ENCODE measurements around the gene ADD1. TPM values are rescaled to one million over a fixed set of nuclear protein-coding genes. Genes with fewer than 3 reads are reported as not detected.
A peak's percentile ranks its signal among the peaks of the same experiment; 100 is the strongest.

The ADD1 gene
- total RNA-seq, 2 experiments from 2014 or later = 136 TPM

- no peak for DNase-seq
- H3K4me1 Mint-ChIP-seq = peaks cover 49% of the 10 kb centered on the region
- peak overlapping the region; percentile 0 for H3K27ac Mint-ChIP-seq
- H3K9me3 Mint-ChIP-seq = no peaks in the 10 kb centered on the region
- H3K27me3 Mint-ChIP-seq = no peaks in the 10 kb centered on the region
- H3K4me3 Mint-ChIP-seq = peak overlapping the region; percentile 94
- H3K36me3 Mint-ChIP-seq = peaks cover 37% of the 10 kb centered on the region
Measured at GRCh38 chr4:2813446-2814405, 29.9 kb upstream of the ADD1 start.

DNA sequence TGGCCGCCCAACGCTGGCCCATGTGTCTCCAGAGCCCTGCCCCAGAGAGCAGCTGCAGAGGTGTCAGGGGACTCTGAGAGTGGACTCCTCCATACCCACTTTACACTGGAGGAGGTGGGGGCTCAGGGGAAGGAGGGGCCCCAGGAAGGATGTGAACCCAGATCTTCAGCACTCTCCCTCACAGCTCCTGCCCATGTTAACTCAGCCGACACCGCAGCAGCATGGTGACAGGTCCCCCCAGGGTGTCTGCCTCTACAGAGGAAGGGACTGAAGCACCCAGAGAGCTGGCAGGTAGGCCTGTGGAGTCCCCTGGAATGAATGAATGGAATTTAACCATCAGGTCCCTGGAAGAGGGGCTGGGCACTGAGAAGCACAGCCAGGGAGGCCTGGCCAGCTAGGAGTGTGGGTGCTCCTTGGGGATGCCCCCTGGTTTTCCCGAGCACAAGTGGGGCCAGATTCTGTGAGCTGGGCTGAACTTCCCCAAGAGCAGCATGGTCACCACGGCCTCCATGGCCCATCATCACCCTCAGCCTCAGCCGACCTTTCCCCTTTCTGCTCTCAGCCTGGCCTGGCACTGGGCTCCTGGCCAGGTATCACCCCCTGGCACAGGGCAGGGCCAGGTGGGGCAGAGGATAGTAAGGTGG, 28.9 kb upstream of the ADD1 start:
- Mint-ChIP-seq H3K36me3 (peaks cover 41% of the 10 kb centered on the region), H3K4me3 (peak overlapping the region; percentile 94), H3K9me3 (no peaks in the 10 kb centered on the region), H3K27me3 (no peaks in the 10 kb centered on the region), H3K4me1 (peaks cover 51% of the 10 kb centered on the region), H3K27ac (no peak overlapping the region)
- no peak for DNase-seq

GRCh38 chr4:2816401-2816954, 27.2 kb upstream of the ADD1 start:
- Mint-ChIP-seq H3K27ac (no peak overlapping the region), H3K4me1 (peaks cover 46% of the 10 kb centered on the region), H3K9me3 (no peaks in the 10 kb centered on the region), H3K27me3 (no peaks in the 10 kb centered on the region), H3K36me3 (peaks cover 45% of the 10 kb centered on the region), H3K4me3 (peak overlapping the region; percentile 62)
- no peak for DNase-seq

DNA sequence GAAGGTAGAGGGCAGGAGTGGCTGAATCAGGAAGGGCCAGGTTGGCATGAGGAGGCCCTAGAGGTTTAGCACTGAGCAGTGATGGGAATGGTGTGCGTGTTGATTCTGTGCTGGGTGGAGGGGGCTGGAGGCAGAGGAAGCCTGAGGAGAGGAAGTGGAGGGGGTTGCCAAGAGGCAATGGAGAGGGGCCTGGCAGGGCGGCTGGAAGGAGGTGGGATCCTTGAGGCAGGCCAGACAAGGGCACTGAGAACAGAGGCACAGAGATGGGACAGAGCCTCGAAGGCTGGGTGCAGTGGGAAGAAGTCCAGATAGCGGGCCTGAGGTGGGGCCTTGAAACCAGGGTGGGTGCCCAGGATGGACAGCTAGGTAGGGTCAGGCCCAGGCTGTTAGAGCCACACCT, 26.5 kb upstream of the ADD1 start:
- no peak for DNase-seq
- H3K9me3 Mint-ChIP-seq = no peaks in the 10 kb centered on the region
- H3K36me3 Mint-ChIP-seq = peaks cover 42% of the 10 kb centered on the region
- no peaks in the 10 kb centered on the region for H3K27me3 Mint-ChIP-seq
- H3K4me1 Mint-ChIP-seq = peaks cover 41% of the 10 kb centered on the region
- H3K27ac Mint-ChIP-seq = peak overlapping the region; percentile 0
- peak overlapping the region; percentile 62 for H3K4me3 Mint-ChIP-seq

- Mint-ChIP-seq H3K27me3 (no peaks in the 10 kb centered on the region), H3K27ac (no peak overlapping the region), H3K4me3 (peak overlapping the region; percentile 62), H3K36me3 (peaks cover 40% of the 10 kb centered on the region), H3K4me1 (peaks cover 41% of the 10 kb centered on the region), H3K9me3 (no peaks in the 10 kb centered on the region)
- peak; percentile 42 for DNase-seq
Measured at GRCh38 chr4:2817701-2818350, 25.8 kb upstream of the ADD1 start.

- Mint-ChIP-seq H3K27ac (no peak overlapping the region), H3K9me3 (no peaks in the 10 kb centered on the region), H3K36me3 (peaks cover 34% of the 10 kb centered on the region), H3K4me3 (peak overlapping the region; percentile 42), H3K4me1 (peaks cover 40% of the 10 kb centered on the region), H3K27me3 (no peaks in the 10 kb centered on the region)
- no peak for DNase-seq
Measured at GRCh38 chr4:2818351-2818939, 25.2 kb upstream of the ADD1 start.

DNA sequence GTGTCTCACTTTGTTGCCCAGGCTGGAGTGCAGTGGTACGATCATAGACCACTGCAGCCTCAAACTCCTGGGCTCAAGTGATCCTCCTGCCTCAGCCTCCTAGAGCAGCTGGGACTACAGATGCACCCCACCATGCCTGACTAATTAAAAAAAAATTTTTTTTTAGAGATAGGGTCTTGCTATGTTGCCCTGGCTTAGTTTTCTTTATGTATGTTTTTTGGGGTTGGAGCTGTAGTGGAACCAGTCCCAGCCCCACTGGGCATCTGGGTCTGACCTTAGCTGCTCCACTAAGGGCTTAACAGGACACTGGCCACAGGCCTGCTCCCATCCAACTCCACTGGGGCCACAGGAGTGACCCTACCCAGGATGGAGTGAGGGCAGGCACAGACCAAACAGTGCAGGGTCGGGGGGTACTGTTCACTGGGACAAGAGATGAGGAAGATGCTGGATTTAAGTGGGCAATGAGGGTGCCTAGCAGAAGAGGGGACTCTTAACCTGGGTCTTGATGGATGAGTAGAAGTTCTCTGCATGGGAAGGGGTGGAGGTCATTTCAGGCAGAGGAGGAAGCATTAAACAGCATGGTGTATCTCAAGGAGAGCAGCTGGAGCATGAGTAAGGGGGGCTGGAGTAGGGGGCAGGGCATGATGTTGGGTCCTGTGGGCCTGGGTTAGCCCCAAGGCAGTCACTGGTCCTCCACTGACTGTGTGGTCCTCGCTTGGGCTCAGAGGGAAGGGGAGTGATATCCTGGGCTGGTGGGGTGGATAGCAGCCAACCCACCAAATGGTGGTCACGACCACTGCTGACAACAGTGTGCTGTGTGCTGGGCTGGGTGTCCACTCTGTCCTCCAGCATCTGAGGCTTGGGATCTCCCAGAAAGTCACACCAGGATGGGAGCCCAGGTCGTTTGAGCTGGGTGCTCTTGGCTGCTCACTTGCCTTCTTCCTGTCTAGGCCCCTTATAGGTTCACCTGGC, 24.1 kb upstream of the ADD1 start:
- no peak for DNase-seq
- Mint-ChIP-seq H3K9me3 (no peaks in the 10 kb centered on the region), H3K36me3 (peaks cover 30% of the 10 kb centered on the region), H3K4me3 (peak overlapping the region; percentile 53), H3K27ac (no peak overlapping the region), H3K4me1 (peaks cover 29% of the 10 kb centered on the region), H3K27me3 (no peaks in the 10 kb centered on the region)

DNA sequence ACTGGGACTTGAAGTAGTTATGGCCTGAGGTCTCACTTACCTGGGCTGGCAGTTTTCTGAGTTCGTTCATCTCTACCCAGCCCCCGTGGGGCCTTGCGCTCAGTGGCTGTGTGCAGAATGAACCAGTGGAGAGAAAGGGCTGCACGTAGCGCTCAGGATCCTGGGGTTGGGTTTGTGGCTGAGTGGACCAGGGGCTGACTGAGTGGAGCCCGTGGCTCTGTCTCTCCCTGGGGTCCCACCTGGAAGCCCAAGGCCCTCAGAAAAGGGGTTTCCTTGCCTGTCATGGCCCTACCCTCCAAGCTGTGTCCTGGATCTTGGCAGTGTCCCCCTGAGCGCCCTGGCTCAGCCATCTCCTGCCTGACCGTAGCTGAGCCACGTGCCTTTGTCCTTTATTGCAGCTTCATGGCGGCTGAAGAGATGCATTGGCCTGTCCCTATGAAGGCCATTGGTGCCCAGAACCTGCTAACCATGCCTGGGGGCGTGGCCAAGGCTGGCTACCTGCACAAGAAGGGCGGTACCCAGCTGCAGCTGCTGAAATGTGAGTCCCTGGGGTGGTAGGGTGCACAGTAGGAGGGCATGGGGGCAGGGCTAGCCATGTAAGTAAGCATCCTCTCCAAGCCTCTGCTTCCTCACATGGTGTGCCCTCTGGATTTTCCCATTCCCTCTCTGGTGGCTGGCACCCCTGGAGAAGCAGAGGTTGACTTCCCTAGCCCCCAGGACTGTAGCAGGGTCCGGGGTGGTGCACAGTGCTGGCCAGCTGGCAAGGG, 23.2 kb upstream of the ADD1 start:
- Mint-ChIP-seq H3K4me3 (no peak overlapping the region), H3K27ac (no peak overlapping the region), H3K9me3 (no peaks in the 10 kb centered on the region), H3K27me3 (no peaks in the 10 kb centered on the region), H3K4me1 (peaks cover 21% of the 10 kb centered on the region), H3K36me3 (peaks cover 33% of the 10 kb centered on the region)
- no peak for DNase-seq

- no peaks in the 10 kb centered on the region for H3K9me3 Mint-ChIP-seq
- peaks cover 3% of the 10 kb centered on the region for H3K4me1 Mint-ChIP-seq
- H3K36me3 Mint-ChIP-seq = peaks cover 26% of the 10 kb centered on the region
- no peak for DNase-seq
- H3K27me3 Mint-ChIP-seq = no peaks in the 10 kb centered on the region
- no peak overlapping the region for H3K27ac Mint-ChIP-seq
- no peak overlapping the region for H3K4me3 Mint-ChIP-seq
Measured at GRCh38 chr4:2822461-2823300, 21.0 kb upstream of the ADD1 start.

GRCh38 chr4:2823301-2823670, 20.4 kb upstream of the ADD1 start:
- H3K36me3 Mint-ChIP-seq = peaks cover 26% of the 10 kb centered on the region
- H3K4me3 Mint-ChIP-seq = no peak overlapping the region
- no peaks in the 10 kb centered on the region for H3K27me3 Mint-ChIP-seq
- no peak for DNase-seq
- no peak overlapping the region for H3K27ac Mint-ChIP-seq
- H3K4me1 Mint-ChIP-seq = peaks cover 3% of the 10 kb centered on the region
- H3K9me3 Mint-ChIP-seq = no peaks in the 10 kb centered on the region

GRCh38 chr4:2823671-2824328, 19.8 kb upstream of the ADD1 start:
- DNase-seq = no peak
- Mint-ChIP-seq H3K4me3 (no peak overlapping the region), H3K9me3 (no peaks in the 10 kb centered on the region), H3K36me3 (peaks cover 30% of the 10 kb centered on the region), H3K4me1 (peaks cover 3% of the 10 kb centered on the region), H3K27me3 (no peaks in the 10 kb centered on the region), H3K27ac (no peak overlapping the region)

- Mint-ChIP-seq H3K9me3 (no peaks in the 10 kb centered on the region), H3K27me3 (no peaks in the 10 kb centered on the region), H3K27ac (no peak overlapping the region), H3K4me1 (peaks cover 3% of the 10 kb centered on the region), H3K36me3 (peaks cover 32% of the 10 kb centered on the region), H3K4me3 (no peak overlapping the region)
- no peak for DNase-seq
Measured at GRCh38 chr4:2824329-2824835, 19.3 kb upstream of the ADD1 start.

Measured in activated naive CD8-positive, alpha-beta T cell treated with anti-CD3 and anti-CD28 coated beads for 36 hours (primary cell).